Ovary (tissue), 3 donors: ENCODE results near the gene CCR1.

Experiments used
- CTCF ChIP-seq, 3 donors: fragments of 450-650 bp in 2 of 3; fragments of 200-600 bp in 1 of 3; IDR thresholded peaks; one replicate each; pipeline versions ENCODE4 v1.5.1 to v1.8.0; 2016 to 2022; ENCODE audit warnings: antibody characterized with exemption in 3 of 3, mild to moderate bottlenecking in 1 of 3
- POLR2A ChIP-seq: fragments of 450-650 bp; IDR thresholded peaks from one replicate; pipeline ENCODE4 v1.6.1; 2017; ENCODE audit warnings: antibody characterized with exemption, mild to moderate bottlenecking, moderate library complexity
- donor health status: DM: no; HTN: no; CAD: no.

GRCh38 chr3:46212101-46212500 lies 4.0 kb upstream of the CCR1 start:
- TF ChIP-seq CTCF (IDR thresholded peaks at IDR 0.05) (no peak), POLR2A (no peak)
